Stomach (tissue), 9 donors: ENCODE results near the gene GPATCH1. TPM values are rescaled to one million over a fixed set of nuclear protein-coding genes. Genes with fewer than 3 reads are reported as not detected.
A peak's percentile ranks its signal among the peaks of the same experiment; 100 is the strongest.

Experiments used
- DNase-seq, 2 donors: peaks; one replicate each; pipeline versions ENCODE4 v3.0.0 to v3.0.0-alpha.2; 2013 to 2019
- H3K27ac ChIP-seq, 5 donors: fragments of 200-600 bp in 4 of 5; sonication (generic) in 4 of 5; one replicate each; pipeline ENCODE4 v1.5.1; 2013 to 2019; ENCODE audit warnings: mild to moderate bottlenecking in 1 of 5, moderate library complexity in 1 of 5
- H3K27me3 ChIP-seq, 3 donors: fragments of 200-600 bp; sonication (generic); one replicate each; pipeline ENCODE4 v1.5.1; 2017 to 2019; ENCODE audit warnings: mixed run types in 1 of 3
- H3K36me3 ChIP-seq, 4 donors: fragments of 200-600 bp; sonication (generic); 1 replicate in 3 of 4; 2 replicates in 1 of 4; pipeline ENCODE4 v1.5.1; 2016 to 2019
- H3K4me1 ChIP-seq, 4 donors: fragments of 200-600 bp; sonication (generic); one replicate each; pipeline ENCODE4 v1.5.1; 2016 to 2019
- H3K4me3 ChIP-seq, 4 donors: fragments of 200-600 bp; sonication (generic) in 3 of 4; one replicate each; pipeline ENCODE4 v1.5.1; 2016 to 2019; ENCODE audit warnings: mild to moderate bottlenecking in 1 of 4
- H3K9me3 ChIP-seq, 4 donors: fragments of 200-600 bp; sonication (generic); one replicate each; pipeline ENCODE4 v1.5.1; 2016 to 2019
- CTCF ChIP-seq, 7 experiments: fragments of 450-650 bp in 4 of 7; fragments of 200-600 bp in 3 of 7; sonication (generic) in 3 of 7; IDR thresholded peaks; one replicate each; pipeline ENCODE4 v1.5.1; 2016 to 2019; ENCODE audit warnings: antibody characterized with exemption in 7 of 7, control low read depth in 2 of 7, mild to moderate bottlenecking in 1 of 7
- EP300 ChIP-seq: sonication (generic); formaldehyde crosslinking; IDR thresholded peaks from one replicate; pipeline ENCODE4 v1.6.1; 2017; ENCODE audit warnings: antibody characterized with exemption
- POLR2A ChIP-seq, 4 donors: fragments of 450-650 bp; IDR thresholded peaks; one replicate each; pipeline ENCODE4 v1.6.1; 2016; ENCODE audit warnings: antibody characterized with exemption in 4 of 4, control low read depth in 2 of 4, mild to moderate bottlenecking in 1 of 4, moderate library complexity in 1 of 4
- POLR2AphosphoS5 ChIP-seq, 3 donors: sonication (generic); formaldehyde crosslinking; IDR thresholded peaks; one replicate each; pipeline ENCODE4 v1.6.1; 2016; ENCODE audit warnings: antibody characterized with exemption in 3 of 3
- WGBS, 5 donors: extraction: QIAGEN DNeasy Blood & Tissue Kit in 3 of 5; methylation state at CpG; one replicate each; pipeline versions ENCODE4 v1.1.5 to v1.1.7; 2013 to 2018; 5-methylcytosine and 5-hydroxymethylcytosine counted together
- intact Hi-C: fragments of 100-400 bp; cut with DNase I; formaldehyde crosslinking; loops from one replicate; pipeline ENCODE4 v1.15.1; 2023; ENCODE audit warnings: low total_unique reads
- polyA plus RNA-seq, 3 donors: library from polyadenylated mRNA; stranded (reverse); fragments of 200-250 nt; gene quantifications; one replicate each; pipeline ENCODE4 v1.2.3, GENCODE V29; 2013
- total RNA-seq, 5 donors: library from RNA; depleted of rRNA; stranded (reverse); fragments of >200 nt; gene quantifications; one replicate each; pipeline versions ENCODE4 v1.1.0 to v1.2.3, GENCODE V29; 2014 to 2016
- donor health status: healthy with polysubstance abuse.
- donor health status: Bipolar disorder and iron deficiency.
- donor health status: healthy.

GPATCH1 gene
- total and polyA plus RNA-seq, 8 donors: 1.2 to 31.5 (median 5.6) TPM

GRCh38 chr19:33143897-33144405 is 63.0 kb downstream of the GPATCH1 start:
- WGBS, 5 donors: 29 to 33% (median 30%) methylated on average over 23 of the region's 23 CpGs
- Histone ChIP-seq H3K4me1 (peaks cover 0 to 7% (median 3%) of the 10 kb centered on the region in 4 donors), H3K27me3 (peaks cover 0 to 17% (median 0%) of the 10 kb centered on the region in 3 donors), H3K36me3 (no peaks in the 10 kb centered on the region), H3K4me3 (no peak overlapping the region), H3K9me3 (no peaks in the 10 kb centered on the region), H3K27ac (no peak overlapping the region)
- intact Hi-C loops: loop anchor here (2.0 kb wide), 1 partner anchor 41 kb away; no protein-coding TSS in a partner anchor
- no peak for TF ChIP-seq EP300
- TF ChIP-seq POLR2A (IDR thresholded peaks at IDR 0.05): no peak
- peak in 1 of 3 donors; percentile 11 for TF ChIP-seq POLR2AphosphoS5 (IDR thresholded peaks at IDR 0.05)
- peak in 5 of 7 experiments; percentile 79 to 97 (median 93) for TF ChIP-seq CTCF (IDR thresholded peaks at IDR 0.05)
- DNase-seq: peak; percentile 73 to 87

GRCh38 chr19:33146209-33146608 is 65.2 kb downstream of the GPATCH1 start:
- no peak overlapping the region for H3K4me3 ChIP-seq
- intact Hi-C loops: no loop called here
- TF ChIP-seq POLR2A (IDR thresholded peaks at IDR 0.05): no peak
- no peak for TF ChIP-seq CTCF (IDR thresholded peaks at IDR 0.05)
- TF ChIP-seq EP300: no peak
- no peak for TF ChIP-seq POLR2AphosphoS5 (IDR thresholded peaks at IDR 0.05)
- no peaks in the 10 kb centered on the region for H3K9me3 ChIP-seq
- no peaks in the 10 kb centered on the region for H3K36me3 ChIP-seq
- no peak overlapping the region for H3K27ac ChIP-seq
- 82 to 94% (median 90%) methylated on average over 9 of the region's 9 CpGs for WGBS, 5 donors
- H3K27me3 ChIP-seq: peaks cover 0 to 12% (median 0%) of the 10 kb centered on the region in 3 donors
- peaks cover 0 to 7% (median 3%) of the 10 kb centered on the region in 4 donors for H3K4me1 ChIP-seq
- no peak for DNase-seq

GRCh38 chr19:33147538-33147937 is 66.6 kb downstream of the GPATCH1 start:
- H3K36me3 ChIP-seq: no peaks in the 10 kb centered on the region
- intact Hi-C loops: no loop called here
- 78 to 90% (median 89%) methylated on average over 6 of the region's 6 CpGs for WGBS, 5 donors
- no peaks in the 10 kb centered on the region for H3K27me3 ChIP-seq
- H3K9me3 ChIP-seq: no peaks in the 10 kb centered on the region
- TF ChIP-seq POLR2AphosphoS5 (IDR thresholded peaks at IDR 0.05) (no peak), EP300 (no peak), CTCF (IDR thresholded peaks at IDR 0.05) (no peak), POLR2A (IDR thresholded peaks at IDR 0.05) (no peak)
- peaks cover 0 to 7% (median 3%) of the 10 kb centered on the region in 4 donors for H3K4me1 ChIP-seq
- H3K27ac ChIP-seq: no peak overlapping the region
- no peak overlapping the region for H3K4me3 ChIP-seq
- DNase-seq: no peak

GRCh38 chr19:33150852-33151518 is 70.0 kb downstream of the GPATCH1 start:
- Histone ChIP-seq H3K36me3 (no peaks in the 10 kb centered on the region), H3K4me1 (no peaks in the 10 kb centered on the region), H3K4me3 (no peak overlapping the region), H3K9me3 (no peaks in the 10 kb centered on the region), H3K27me3 (no peaks in the 10 kb centered on the region), H3K27ac (no peak overlapping the region)
- intact Hi-C loops: no loop called here
- no peak for DNase-seq
- TF ChIP-seq POLR2AphosphoS5 (IDR thresholded peaks at IDR 0.05) (no peak), CTCF (IDR thresholded peaks at IDR 0.05) (no peak), EP300 (no peak), POLR2A (IDR thresholded peaks at IDR 0.05) (no peak)
- 57 to 65% (median 62%) methylated on average over 11 to 14 of the region's 14 CpGs for WGBS, 5 donors
